Astrocyte (in vitro differentiated cells and primary cell): Measurements from ENCODE around the gene FOXA1. TPM values are rescaled to one million over a fixed set of nuclear protein-coding genes. Genes with fewer than 3 reads are reported as not detected.

Source experiments
- DNase-seq: peaks from one replicate; pipeline ENCODE4 v3.0.0-alpha.2; 2010; ENCODE audit warnings: low read depth
- FAIRE-seq: peaks from 2 replicates; lab custom pipeline; 2011; peaks lifted over from hg19 to GRCh38; lab: Jason Lieb, UNC
- H2AFZ ChIP-seq: 2 replicates; pipeline ENCODE4 v1.6.0; 2012; ENCODE audit warnings: low read depth, low read length, inconsistent platforms
- H3K27ac ChIP-seq: 2 replicates; pipeline ENCODE4 v1.5.1; 2011; ENCODE audit warnings: low read depth, low read length, inconsistent platforms
- H3K27me3 ChIP-seq: 2 replicates; pipeline ENCODE4 v1.6.0; 2011; ENCODE audit warnings: low read length, inconsistent platforms; ENCODE audit not compliant: insufficient read depth
- H3K36me3 ChIP-seq: 2 replicates; pipeline ENCODE4 v1.5.1; 2011; ENCODE audit warnings: low read length, inconsistent platforms; ENCODE audit not compliant: insufficient read depth
- H3K4me1 ChIP-seq: 2 replicates; pipeline ENCODE4 v1.5.1; 2011; ENCODE audit warnings: low read length, inconsistent platforms; ENCODE audit not compliant: insufficient read depth
- H3K4me2 ChIP-seq: 2 replicates; pipeline ENCODE4 v1.6.0; 2012; ENCODE audit warnings: low read length, inconsistent platforms
- H3K4me3 ChIP-seq: 2 replicates; pipeline ENCODE4 v1.5.1; 2011; ENCODE audit warnings: low read depth, mild to moderate bottlenecking, low read length, inconsistent platforms; ENCODE audit not compliant: insufficient read depth
- H3K79me2 ChIP-seq: 2 replicates; pipeline ENCODE4 v1.6.0; 2012; ENCODE audit warnings: mild to moderate bottlenecking, low read length, inconsistent platforms; ENCODE audit not compliant: insufficient read depth
- H3K9ac ChIP-seq: 2 replicates; pipeline ENCODE4 v1.6.0; 2012; ENCODE audit warnings: mild to moderate bottlenecking, low read length, inconsistent platforms
- H3K9me3 ChIP-seq: 2 replicates; pipeline ENCODE4 v1.5.1; 2012; ENCODE audit warnings: low read depth, mild to moderate bottlenecking, low read length, inconsistent platforms; ENCODE audit not compliant: insufficient read depth
- H4K20me1 ChIP-seq: 2 replicates; pipeline ENCODE4 v1.6.0; 2012; ENCODE audit warnings: low read length, inconsistent platforms; ENCODE audit not compliant: insufficient read depth
- H3K27ac Mint-ChIP-seq: one replicate; pipeline ENCODE4 v1.8.0; 2021; ENCODE audit warnings: mild to moderate bottlenecking, mixed read lengths; ENCODE audit not compliant: unreplicated experiment
- H3K27me3 Mint-ChIP-seq: one replicate; pipeline ENCODE4 v1.8.0; 2021; ENCODE audit warnings: low read depth, mixed read lengths; ENCODE audit not compliant: unreplicated experiment
- H3K36me3 Mint-ChIP-seq: one replicate; pipeline ENCODE4 v1.8.0; 2021; ENCODE audit warnings: low read depth, mixed read lengths; ENCODE audit not compliant: unreplicated experiment
- H3K4me1 Mint-ChIP-seq: one replicate; pipeline ENCODE4 v1.8.0; 2021; ENCODE audit warnings: low read depth, mixed read lengths; ENCODE audit not compliant: unreplicated experiment
- H3K4me3 Mint-ChIP-seq: one replicate; pipeline ENCODE4 v1.8.0; 2021; ENCODE audit warnings: mild to moderate bottlenecking, moderate library complexity, mixed read lengths; ENCODE audit not compliant: unreplicated experiment
- H3K9me3 Mint-ChIP-seq: one replicate; pipeline ENCODE4 v1.8.0; 2021; ENCODE audit warnings: mild to moderate bottlenecking, mixed read lengths; ENCODE audit not compliant: unreplicated experiment
- CTCF ChIP-seq: IDR thresholded peaks from 2 replicates; pipeline ENCODE4 v1.5.1; 2011; ENCODE audit warnings: low read depth, mild to moderate bottlenecking, inconsistent platforms, low read length, moderate library complexity; ENCODE audit not compliant: insufficient read depth
- EZH2 ChIP-seq: IDR thresholded peaks from 2 replicates; pipeline ENCODE4 v1.6.1; 2012; ENCODE audit warnings: mild to moderate bottlenecking, low read length, inconsistent platforms; ENCODE audit not compliant: insufficient read depth
- total RNA-seq: library from RNA; stranded (reverse); gene quantifications from 2 replicates; pipeline ENCODE4 v1.2.1, GENCODE V29; 2021

Gene FOXA1
- total RNA-seq, 1 donor from 2014 or later = 0.11 TPM

GRCh38 chr14:37596790-37597472 lies 1.9 kb upstream of the FOXA1 start:
- peaks cover 4% of the 10 kb centered on the region for H3K4me1 Mint-ChIP-seq
- DNase-seq = no peak
- no peak overlapping the region for H3K4me3 Mint-ChIP-seq
- peaks cover 86% of the 10 kb centered on the region for H3K27me3 ChIP-seq
- peaks cover 6% of the 10 kb centered on the region for H3K36me3 Mint-ChIP-seq
- no peak for TF ChIP-seq EZH2
- TF ChIP-seq CTCF = no peak
- H3K27ac Mint-ChIP-seq = no peak overlapping the region
- H3K9me3 Mint-ChIP-seq = peaks cover 8% of the 10 kb centered on the region
- H3K36me3 ChIP-seq = no peaks in the 10 kb centered on the region
- no peaks in the 10 kb centered on the region for H3K79me2 ChIP-seq
- H3K27me3 Mint-ChIP-seq = peaks cover 78% of the 10 kb centered on the region
- peaks cover 3% of the 10 kb centered on the region for H3K9me3 ChIP-seq
- H3K4me2 ChIP-seq = no peak overlapping the region
- no peak overlapping the region for H2AFZ ChIP-seq
- no peak for FAIRE-seq
- no peak overlapping the region for H3K27ac ChIP-seq
- H3K4me3 ChIP-seq = no peak overlapping the region
- H3K9ac ChIP-seq = no peak overlapping the region
- peaks cover 7% of the 10 kb centered on the region for H3K4me1 ChIP-seq
- H4K20me1 ChIP-seq = no peaks in the 10 kb centered on the region

GRCh38 chr14:37595809-37596621 lies 966 bp upstream of the FOXA1 start:
- H3K9me3 ChIP-seq = no peaks in the 10 kb centered on the region
- no peak for FAIRE-seq
- Mint-ChIP-seq H3K4me1 (peaks cover 4% of the 10 kb centered on the region), H3K27me3 (peaks cover 75% of the 10 kb centered on the region), H3K4me3 (peak overlapping the region; percentile 86), H3K27ac (peak overlapping the region; percentile 75), H3K9me3 (peaks cover 9% of the 10 kb centered on the region), H3K36me3 (peaks cover 5% of the 10 kb centered on the region)
- H3K27me3 ChIP-seq = peaks cover 86% of the 10 kb centered on the region
- H3K79me2 ChIP-seq = no peaks in the 10 kb centered on the region
- peaks cover 7% of the 10 kb centered on the region for H3K4me1 ChIP-seq
- H3K36me3 ChIP-seq = no peaks in the 10 kb centered on the region
- H4K20me1 ChIP-seq = no peaks in the 10 kb centered on the region
- H3K4me2 ChIP-seq = peak overlapping the region; percentile 86
- H3K27ac ChIP-seq = no peak overlapping the region
- TF ChIP-seq EZH2 (peak; percentile 78), CTCF (no peak)
- no peak for DNase-seq
- H3K9ac ChIP-seq = no peak overlapping the region
- H3K4me3 ChIP-seq = no peak overlapping the region
- H2AFZ ChIP-seq = no peak overlapping the region
